HG02678 (cell line): ENCODE data around the gene TNPO1.
A peak's percentile ranks its signal among the peaks of the same experiment; 100 is the strongest.

ENCODE experiments used
- ATAC-seq: cut with Tn5 transposase; IDR thresholded peaks from one replicate; pipeline ENCODE4 v1.9.1; 2021; ENCODE audit warnings: mild to moderate bottlenecking, moderate library complexity; ENCODE audit not compliant: unreplicated experiment

TNPO1 gene

DNA sequence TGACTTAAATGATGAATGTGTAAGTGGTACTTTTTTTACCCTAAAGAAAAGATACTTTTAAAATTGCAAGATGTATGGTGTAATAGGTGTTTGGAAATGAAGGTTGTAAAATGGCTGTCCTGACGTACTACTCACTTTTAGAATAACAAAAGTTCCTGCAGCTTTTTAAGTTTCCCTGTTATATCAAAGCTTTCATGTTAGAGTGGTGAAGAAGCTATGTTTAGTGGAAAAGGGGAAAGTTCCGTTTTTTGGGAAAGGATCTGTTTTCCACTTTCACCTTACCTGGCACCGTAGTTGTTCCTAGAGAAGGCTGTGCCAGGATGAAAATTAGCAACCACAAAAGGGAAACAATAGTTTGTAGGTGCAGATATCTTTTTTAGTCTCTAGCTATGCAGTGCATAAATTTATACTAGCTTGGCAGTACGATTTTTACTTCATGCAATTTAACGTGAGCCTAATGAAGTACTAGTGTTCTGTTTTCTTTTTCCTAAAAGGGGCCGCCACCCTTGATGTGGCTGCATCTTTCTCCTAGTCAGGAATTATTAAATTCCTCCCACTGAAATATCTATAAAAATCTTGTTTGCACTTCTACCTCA, 1.3 kb downstream of the TNPO1 start:
- no peak for ATAC-seq

DNA sequence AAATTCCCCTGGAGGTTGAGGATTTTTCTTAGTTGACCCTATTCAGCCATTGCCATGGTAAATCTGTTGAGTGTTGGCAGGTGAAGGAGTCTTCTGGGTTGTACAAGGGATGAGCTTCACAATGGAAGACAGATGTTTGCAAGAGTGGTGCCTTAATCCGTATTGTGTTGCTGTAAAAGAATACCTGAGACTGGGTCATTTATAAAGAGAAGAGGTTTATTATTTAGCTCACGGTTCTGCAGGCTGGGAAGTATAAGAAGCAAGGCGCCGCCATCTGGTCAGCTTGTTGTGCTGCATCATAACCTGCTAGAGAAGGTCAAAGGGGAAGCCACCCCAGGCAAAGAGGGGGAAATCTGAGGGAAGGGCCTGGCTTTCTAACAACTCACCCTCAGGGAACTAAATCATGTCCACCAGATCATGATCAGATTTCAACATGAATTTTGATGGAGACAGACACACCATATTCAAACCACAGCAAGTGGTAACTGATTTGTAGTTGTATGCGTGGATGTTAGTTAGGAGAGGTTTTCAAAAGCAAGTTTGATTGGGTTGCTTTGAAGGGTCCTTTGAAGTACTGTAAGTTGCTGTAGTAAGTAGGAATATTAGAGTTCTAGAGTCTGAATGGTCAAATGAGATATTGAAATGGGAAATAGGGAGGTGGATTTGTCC, 2.5 kb downstream of the TNPO1 start:
- ATAC-seq: no peak

DNA sequence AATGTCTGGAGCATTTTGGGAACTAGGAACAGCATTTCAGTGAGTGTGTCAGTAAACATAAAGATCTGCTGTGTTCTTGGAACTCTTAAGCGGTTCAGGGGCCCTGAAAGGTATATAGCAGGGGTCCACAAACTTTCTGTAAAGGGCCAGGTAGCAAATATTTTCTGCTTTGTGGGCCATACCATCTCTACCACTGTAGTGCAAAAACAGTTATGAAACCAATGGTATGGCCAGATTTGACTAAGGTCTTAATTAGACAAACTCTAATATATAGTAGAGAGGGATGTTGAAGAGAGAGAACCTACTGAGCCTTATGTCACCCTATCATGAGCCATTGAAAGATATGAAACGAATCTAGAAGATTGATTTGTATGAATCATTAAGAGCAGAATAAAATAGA, 5.3 kb downstream of the TNPO1 start:
- no peak for ATAC-seq

DNA sequence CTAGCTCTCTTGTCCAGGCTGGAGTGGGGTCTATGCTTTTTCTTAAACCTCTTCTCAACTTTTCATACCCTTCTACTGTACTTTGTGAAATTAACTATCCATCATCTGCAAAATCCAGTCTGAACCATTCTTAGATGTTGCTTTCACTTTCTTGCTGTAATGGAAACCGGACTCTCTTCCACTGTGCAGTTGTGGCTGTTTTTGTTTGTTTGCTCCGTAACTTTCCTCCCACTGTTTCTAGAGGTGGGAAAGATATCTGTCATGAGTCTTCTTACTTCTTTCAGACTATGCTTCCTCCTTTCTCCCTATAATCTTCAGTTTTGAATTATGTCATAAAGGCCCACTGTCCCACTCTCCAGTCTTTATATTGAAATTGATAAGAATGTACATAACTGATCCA, 6.5 kb downstream of the TNPO1 start:
- ATAC-seq: no peak

DNA sequence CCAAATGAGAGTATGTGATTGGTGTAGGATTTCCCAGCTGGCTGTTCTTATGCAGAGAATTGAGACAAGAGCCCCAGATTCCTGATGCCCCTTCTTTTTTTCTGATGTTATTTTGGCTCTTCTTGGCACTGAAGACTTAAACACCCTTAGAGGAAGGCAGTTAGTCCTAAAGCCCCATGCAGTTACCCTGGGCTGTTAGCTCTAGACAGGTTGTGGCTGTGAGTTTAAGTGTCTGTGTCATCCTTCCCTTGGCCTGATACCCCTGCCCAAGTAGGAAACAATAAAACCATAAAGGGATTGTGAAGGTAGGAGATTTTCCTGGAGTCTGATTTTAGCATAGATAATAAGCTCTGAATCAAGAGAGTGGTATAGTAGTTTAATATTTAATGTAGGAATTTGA, 13.2 kb downstream of the TNPO1 start:
- no peak for ATAC-seq

DNA sequence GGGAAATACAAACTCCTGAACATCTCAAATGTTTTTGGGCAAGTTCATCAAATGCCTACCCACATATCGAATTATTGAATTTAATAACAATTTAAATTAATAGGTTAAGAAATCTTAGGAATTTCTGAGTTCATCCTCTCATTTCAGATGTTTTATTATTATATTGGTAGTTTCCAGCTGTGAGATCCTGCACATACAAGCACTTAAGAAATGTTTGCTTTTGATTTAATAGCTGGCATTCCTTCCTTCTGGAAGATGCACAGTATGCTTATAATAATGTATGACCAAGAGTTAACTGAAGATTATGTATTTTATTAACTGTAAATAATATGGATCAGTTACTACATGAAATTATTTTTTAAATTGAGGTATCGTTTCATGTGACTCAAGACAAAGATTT, 13.9 kb downstream of the TNPO1 start:
- ATAC-seq: no peak

DNA sequence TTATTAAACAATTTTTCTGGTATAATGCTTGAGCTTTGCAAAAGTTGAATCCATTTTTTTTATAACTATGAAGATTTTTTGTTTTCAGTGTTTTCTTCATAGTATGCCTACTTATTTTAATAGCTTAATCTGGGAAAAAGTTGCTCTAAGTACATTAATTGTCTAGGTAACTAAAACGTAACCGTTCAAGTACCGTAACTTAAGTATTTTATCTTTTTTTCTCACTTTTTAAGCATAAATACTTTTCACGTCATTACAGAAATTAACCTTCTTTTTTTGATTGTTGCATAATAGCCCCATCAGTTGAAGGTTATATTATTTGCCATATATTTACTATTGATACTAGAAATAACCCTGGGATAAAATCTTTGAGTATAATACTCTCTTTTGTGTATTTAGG, 15.2 kb downstream of the TNPO1 start:
- ATAC-seq: no peak

DNA sequence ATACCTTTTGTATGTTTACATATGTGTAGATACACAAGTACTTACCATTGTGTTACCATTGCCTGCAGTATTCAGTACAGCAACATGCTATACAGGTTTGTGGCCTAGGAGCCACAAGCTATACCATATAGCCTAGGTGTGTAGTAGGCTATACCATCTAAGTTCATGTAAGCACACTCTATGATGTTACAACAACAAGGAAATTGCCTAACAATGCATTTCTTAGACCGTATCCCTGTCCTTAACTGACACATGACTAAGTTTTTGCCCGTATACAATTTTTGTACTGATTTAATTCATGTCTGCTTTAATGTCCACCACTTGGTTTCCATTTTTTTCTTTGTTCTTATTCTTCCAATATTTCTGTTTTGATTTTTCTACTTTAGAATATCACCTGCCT, 18.5 kb downstream of the TNPO1 start:
- no peak for ATAC-seq

DNA sequence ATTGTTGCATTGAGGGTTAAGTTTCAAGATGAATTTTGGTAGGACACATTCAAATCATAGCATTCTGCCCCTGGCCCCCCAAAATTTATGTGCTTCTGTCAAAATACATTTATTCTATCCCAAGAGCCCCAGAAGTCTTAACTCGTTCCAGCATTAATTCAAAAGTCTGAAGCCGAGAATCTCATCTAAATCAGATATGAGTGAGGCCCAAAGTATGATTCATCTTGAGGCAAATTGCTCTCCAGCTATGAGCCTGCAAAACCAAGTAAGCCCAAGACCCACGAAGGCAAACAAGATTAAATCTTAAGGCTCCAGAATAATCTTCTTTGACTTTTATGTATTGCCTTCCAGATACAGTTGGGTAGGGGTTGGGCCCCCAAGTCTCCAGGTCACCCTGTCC, 19.2 kb downstream of the TNPO1 start:
- no peak for ATAC-seq

DNA sequence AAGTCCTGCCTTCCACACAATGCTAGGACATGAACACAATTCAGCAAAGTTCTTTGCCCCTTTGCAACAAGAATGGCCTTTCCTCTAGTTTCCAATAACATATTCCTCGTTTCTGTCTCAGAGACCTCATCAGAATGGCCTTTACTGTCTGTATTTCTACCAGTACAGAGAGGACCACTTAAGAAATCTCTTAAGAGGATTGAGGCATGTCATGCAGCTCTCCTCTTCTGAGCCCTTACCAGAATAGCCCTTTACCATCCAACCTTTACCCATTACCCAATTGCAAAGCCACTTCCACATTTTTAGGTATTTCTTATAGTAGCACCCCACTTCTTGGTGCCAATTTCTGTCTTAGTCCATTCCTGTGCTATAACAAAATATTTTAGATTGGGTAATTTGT, 20.3 kb downstream of the TNPO1 start:
- ATAC-seq: no peak

DNA sequence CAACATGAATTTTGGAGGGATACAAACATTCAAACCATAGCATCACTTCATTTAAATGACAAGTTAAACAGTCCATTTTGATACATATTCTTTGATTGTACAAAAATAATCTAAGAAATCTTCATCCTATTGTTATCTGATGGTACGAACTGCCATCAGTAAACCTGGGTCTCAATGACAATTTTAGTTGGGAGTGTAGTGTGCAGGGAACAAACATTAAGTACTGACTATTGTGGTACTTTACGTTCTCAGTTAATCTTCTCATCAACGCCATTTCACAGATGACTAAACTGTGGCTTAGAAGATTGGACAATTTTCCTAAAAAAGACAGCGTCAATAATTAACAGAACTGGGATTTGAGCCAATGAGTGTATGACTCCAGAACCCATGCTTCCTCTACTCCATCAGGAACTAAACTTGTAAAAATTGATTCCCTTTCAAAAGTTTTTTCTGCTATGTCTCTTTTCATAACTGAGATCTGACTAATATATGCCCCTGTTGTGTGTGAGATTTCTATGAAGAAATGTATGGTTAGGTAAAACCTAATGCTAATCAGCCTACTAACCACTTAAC, 21.1 kb downstream of the TNPO1 start:
- ATAC-seq: no peak

DNA sequence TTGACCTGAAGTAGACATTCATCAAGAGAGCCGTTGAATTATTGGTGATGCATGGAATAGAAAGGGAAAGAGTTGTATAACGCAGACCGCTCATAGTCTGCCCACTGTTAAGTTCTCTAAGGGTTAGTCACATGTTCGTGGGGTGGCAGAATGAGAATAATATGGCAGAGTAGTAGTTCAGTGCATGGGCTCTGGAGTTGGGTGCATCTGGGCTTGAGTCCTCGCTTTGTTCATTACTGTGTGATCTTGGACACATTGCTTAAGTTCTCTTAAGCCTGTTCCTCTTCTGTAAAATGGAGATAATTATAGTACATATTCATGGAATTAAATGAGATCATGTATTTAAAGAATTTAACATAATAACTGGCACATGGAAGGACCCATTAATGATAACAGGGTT, 23.6 kb downstream of the TNPO1 start:
- ATAC-seq: no peak

DNA sequence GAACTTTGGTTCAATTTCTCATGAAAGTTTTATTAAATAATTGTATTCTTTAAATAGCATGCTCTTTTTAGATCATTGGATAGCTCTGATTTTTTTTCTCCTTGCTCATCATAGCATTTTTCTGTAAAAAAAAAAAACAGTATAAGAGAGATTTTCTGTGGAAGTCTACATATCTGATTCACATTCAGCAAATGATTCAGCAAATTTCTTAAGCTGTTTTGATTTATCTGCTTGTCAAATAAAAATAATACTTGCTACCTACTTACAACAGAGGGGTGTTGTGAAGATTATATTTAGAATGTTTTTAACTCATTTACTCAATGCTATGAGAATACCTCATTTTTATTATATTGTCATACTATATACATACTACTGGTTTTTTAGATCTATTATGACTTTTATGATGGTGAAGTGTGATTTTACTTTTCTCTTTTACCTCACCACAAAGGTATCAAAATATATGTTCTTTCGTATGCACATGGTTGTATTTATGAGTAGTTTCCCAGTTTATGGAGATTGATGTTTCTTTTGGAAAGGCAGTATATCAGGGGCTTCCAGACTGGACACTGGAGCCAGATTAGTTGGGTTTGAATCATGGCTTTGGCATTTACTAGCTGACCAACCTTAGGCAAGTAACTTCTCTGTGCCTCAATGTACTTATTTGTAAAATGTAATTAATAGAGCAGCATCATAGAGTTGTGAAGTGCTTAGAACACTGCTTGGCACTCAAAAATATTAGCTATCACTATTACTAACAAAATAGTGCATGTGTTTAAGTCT, 25.5 kb downstream of the TNPO1 start:
- no peak for ATAC-seq

DNA sequence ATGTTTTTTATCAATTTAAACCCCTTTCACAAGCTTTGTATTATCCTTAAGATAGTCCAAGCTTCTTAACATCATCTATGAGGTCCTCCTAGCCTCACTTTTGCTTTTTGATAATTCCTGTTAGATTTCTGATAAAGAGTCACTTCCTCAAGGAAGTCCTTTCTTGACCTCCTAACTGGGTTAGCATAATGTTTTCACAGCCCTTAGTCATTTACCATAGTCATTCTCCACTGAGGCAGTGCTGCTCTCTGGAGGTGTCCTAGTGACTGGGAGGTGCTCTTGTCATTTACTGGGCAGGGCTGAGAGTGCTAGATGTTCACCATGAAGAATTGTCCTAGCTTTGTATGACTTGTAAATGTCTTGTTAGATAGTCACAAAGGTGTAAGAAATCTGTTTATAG, 26.4 kb downstream of the TNPO1 start:
- ATAC-seq: no peak

DNA sequence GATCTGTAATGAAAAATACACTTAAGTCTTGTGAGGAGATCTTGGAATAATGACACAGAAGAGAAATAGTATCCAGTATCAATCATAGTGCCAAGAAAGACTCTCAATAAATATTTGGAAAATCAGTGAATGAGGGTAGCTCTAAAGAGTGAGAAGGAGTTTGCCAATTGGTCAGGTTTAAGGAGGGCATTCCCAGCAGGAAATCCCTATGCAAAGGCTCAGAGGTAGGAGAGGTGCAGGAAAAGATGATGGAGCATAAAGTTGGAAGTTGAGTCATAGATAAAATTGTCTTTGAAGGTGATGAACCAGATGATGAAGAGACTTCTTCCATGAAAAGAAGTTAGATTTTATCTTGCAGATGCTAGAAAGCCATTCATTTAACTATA, 27.8 kb downstream of the TNPO1 start:
- ATAC-seq: no peak

DNA sequence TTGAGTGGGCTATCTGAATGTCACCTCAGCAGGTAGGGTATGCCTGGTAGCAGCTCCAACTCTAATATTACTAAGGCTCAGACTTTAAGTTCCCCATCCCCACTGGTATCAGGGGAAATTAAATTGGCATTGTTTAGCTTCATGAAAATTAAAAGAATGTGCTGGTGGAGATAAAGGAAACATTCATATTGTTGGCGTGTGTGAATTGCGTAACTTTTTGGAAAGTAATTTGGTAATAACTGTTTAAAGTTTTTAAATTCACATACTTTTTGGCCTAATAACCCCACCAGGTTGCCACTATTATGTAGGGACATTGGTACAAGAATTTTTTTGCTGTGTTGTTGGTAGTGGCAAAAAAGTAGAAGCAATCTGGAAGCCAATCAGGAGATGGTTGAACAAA, 29.4 kb downstream of the TNPO1 start:
- no peak for ATAC-seq

DNA sequence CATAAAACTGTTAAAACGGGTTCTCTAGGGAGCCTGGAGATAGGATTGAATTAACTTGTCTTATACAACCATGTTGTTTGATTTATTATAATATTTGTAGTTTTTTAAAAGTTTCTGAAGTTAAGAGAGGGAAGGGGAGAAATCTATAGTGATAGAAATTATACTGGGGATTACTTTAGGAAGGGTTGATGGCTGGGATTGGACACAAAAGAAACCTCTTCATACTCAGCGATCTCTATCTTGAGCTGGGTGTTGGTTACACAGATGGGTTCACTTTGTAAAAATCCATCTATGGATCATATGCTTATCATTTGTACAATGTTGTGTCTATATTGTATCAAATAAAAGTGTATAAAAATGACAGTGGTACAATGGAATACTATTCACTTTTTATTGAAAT, 30.0 kb downstream of the TNPO1 start:
- ATAC-seq: no peak

DNA sequence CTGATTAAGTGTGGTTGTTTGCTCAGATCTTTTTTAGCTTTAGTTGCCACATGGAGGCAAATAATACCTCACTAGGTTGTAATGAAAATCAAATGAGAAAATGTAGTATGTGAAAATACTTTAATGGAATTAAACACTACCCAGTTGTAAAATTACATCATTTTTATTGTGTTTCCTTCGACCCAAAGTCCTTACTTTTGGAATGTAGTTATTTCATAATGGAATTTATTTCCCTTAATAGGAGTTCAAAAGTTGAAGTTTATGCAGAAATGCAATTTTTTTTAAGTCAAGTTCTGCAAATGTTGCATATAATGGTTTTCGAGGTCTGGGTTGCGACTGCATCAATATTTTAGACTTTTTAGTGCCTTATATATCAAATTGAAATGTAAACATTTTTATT, 31.0 kb downstream of the TNPO1 start:
- ATAC-seq: no peak

DNA sequence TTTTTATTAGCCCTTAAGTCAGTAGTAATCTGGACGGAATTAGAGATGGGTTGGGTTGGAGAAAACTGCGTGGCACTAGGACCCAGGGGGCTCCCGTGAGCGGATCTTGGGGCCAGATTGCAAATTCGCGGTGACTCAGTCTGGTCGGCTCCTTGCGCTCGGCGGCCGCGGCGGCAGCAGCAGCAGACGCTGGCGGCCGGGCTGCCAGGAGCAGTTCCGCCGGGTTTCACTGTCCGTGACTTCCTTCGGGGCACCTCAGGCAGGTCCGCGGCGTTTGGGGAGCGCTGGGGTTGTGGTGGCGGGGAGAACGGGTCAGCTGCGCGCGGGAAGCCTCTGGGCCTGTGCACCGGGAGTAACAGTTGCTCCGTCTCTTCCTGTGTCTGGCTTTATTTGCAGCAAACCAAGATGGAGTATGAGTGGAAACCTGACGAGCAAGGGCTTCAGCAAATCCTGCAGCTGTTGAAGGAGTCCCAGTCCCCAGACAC, 31.6 kb downstream of the TNPO1 start:
- ATAC-seq: peak; percentile 85

DNA sequence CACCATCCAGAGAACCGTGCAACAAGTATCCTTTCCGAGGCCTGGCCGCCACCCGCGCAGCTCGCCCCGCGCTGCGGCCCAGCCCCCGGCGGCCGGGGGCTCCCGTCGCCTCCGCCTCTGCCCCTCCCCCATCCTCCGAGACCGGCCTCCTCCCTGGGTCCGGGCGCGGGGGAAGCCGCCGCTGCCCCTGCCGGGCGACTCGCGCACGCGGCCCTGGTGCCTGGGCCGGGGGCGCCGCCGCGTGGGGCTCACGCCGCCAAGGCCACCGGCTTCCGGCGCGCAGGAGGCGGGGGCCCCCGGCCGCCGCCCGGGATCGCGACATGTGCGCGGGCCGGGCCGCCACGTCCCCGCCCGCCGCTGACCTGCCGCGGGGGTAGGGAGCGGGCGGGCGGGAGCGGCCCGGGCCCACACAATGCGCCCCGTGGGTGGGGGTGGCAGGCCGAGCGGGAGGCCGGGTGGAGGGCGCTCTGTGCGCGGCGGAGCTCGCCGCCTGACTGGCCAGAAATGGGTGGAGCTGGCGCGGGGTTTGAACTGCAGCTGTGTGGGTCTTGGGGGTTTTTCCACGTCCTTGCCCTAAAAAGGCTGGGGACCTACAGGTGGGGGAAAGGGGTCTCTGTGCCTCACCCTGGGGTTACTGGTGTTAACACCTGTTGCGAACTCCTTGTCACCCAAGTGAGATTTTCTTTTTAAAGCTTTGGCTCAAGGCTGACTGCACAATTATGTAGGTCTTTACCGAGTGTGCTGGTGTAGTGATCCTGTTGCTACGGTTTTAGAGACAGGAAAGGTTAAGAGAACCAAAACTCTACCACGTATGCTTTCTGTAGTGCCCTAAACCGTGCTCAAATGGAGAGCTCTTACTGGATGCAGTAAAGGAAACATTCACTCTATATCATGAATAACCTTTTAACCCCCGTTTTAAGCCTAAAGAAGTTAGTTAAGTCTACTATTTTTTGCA, 32.3 kb downstream of the TNPO1 start:
- ATAC-seq: peak; percentile 49

DNA sequence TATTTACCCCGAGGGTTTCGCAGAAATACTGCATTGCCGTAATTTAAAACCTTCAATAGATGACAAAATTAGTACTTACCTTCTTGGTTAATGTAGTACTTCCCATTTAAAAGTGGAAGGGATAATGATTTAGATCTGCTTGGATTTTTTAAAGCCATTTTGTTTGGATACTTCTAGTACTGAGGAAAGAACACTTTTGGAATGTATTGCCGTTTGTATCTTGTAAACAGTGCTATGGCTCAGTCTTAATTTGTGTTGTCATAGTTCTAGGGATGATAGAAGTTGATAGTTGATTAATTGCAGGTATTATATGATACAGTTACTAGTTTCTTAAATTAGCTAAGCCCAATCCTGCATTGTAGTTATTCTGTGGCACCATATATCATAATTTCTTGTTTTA, 33.1 kb downstream of the TNPO1 start:
- no peak for ATAC-seq
